Peyer's patch (tissue), 4 donors: ENCODE results near the gene ARHGEF19.

ENCODE experiments used
- CTCF ChIP-seq, 6 experiments: fragments of 450-650 bp in 4 of 6; fragments of 200-600 bp in 2 of 6; sonication (generic) in 1 of 6; IDR thresholded peaks; one replicate each; pipeline ENCODE4 v1.5.1; 2017 to 2019; ENCODE audit warnings: antibody characterized with exemption in 6 of 6, mild to moderate bottlenecking in 3 of 6, moderate library complexity in 1 of 6
- POLR2A ChIP-seq, 2 donors: fragments of 450-650 bp; IDR thresholded peaks; one replicate each; pipeline ENCODE4 v1.5.1; 2017; ENCODE audit warnings: antibody characterized with exemption in 2 of 2, mild to moderate bottlenecking in 2 of 2, moderate library complexity in 2 of 2

GRCh38 chr1:16224472-16224871 lies 12.0 kb upstream of the ARHGEF19 start:
- TF ChIP-seq POLR2A (IDR thresholded peaks at IDR 0.05) (no peak), CTCF (IDR thresholded peaks at IDR 0.05) (no peak)
